ENCODE measurements around the gene PNLIPRP3.

DNA sequence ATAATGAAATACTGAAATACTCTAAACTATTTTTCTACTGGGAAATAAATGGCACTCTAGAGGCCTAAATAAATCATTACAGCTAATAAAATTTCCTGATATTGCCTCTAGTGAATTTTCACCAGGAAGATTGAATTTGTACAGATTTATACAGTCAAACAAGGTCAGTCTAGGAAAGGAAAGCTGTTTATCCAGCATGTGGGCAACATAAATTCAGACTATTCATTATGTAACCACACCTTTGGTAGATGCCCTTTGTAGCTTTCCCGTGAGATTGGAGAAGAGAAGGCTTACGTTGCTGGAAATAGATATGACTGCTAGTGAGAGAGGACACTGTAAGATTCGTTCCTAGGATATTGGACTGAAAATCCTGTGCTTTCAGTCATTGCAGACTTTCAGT lies 82.9 kb downstream of the PNLIPRP3 start:
- TF ChIP-seq, protein P1, sequence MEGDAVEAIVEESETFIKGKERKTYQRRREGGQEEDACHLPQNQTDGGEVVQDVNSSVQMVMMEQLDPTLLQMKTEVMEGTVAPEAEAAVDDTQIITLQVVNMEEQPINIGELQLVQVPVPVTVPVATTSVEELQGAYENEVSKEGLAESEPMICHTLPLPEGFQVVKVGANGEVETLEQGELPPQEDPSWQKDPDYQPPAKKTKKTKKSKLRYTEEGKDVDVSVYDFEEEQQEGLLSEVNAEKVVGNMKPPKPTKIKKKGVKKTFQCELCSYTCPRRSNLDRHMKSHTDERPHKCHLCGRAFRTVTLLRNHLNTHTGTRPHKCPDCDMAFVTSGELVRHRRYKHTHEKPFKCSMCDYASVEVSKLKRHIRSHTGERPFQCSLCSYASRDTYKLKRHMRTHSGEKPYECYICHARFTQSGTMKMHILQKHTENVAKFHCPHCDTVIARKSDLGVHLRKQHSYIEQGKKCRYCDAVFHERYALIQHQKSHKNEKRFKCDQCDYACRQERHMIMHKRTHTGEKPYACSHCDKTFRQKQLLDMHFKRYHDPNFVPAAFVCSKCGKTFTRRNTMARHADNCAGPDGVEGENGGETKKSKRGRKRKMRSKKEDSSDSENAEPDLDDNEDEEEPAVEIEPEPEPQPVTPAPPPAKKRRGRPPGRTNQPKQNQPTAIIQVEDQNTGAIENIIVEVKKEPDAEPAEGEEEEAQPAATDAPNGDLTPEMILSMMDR (IDR thresholded peaks at IDR 0.05; ENCODE audit: low read length) = no peak
- TF ChIP-seq EZH2phosphoT487 (IDR thresholded peaks at IDR 0.05; ENCODE audit: low read length) = no peak
